NK-92 treated with Interleukin-12 subunit alpha and Interleukin-12 subunit beta, amount 100 ng/mL, for 24 hours (cell line): ENCODE data around the gene COA5.

Experiments
- DNase-seq: peaks from one replicate; lab custom pipeline; 2025; lab: John Stamatoyannopoulos, UW

Gene COA5

GRCh38 chr2:98551316-98551715, 57.0 kb downstream of the COA5 start:
- DNase-seq, result no peak

GRCh38 chr2:98550165-98550564, 58.1 kb downstream of the COA5 start:
- DNase-seq, result no peak
